Measurements from ENCODE around the gene CBL.

CBL gene

GRCh38 chr11:119346605-119347004 is 140.5 kb downstream of the CBL start, which contains the start of gene MFRP:
Gene MFRP (minus strand): TSS chr11:119346705. CDS start chr11:119346513, 192 bp downstream.
- DNase-seq (ENCODE audit: low read depth in 2 of 2), result no peak

GRCh38 chr11:119347242-119347641 is 141.1 kb downstream of the CBL start:
- DNase-seq (ENCODE audit: low read depth in 2 of 2), result no peak

GRCh38 chr11:119347940-119348605 is 141.9 kb downstream of the CBL start:
- DNase-seq (ENCODE audit: low read depth in 2 of 2), result no peak

- DNase-seq (ENCODE audit: low read depth in 2 of 2), result no peak
These were observed 144.2 kb downstream of the CBL start for GRCh38 chr11:119350302-119350701.

GRCh38 chr11:119351232-119351631 is 145.1 kb downstream of the CBL start:
- DNase-seq (ENCODE audit: low read depth in 2 of 2), result no peak

GRCh38 chr11:119352857-119353260 is 146.7 kb downstream of the CBL start:
- no peak for DNase-seq (ENCODE audit: low read depth in 2 of 2)

GRCh38 chr11:119355091-119355843 is 149.1 kb downstream of the CBL start:
- no peak for DNase-seq (ENCODE audit: low read depth in 2 of 2)

GRCh38 chr11:119356349-119357031 is 150.4 kb downstream of the CBL start:
- peak; percentile 53 to 69 for DNase-seq (ENCODE audit: low read depth in 2 of 2)

- DNase-seq (ENCODE audit: low read depth in 2 of 2), result no peak
These were observed 150.9 kb downstream of the CBL start for GRCh38 chr11:119357074-119357473.

All from activated CD4-positive, alpha-beta T cell treated with anti-CD3 and anti-CD28 coated beads for 24 hours (primary cell).